CD8-positive, alpha-beta memory T cell (primary cell): Measurements from ENCODE around the gene TRAT1. TPM values are rescaled to one million over a fixed set of nuclear protein-coding genes. Genes with fewer than 3 reads are reported as not detected.

ENCODE experiments used
- CTCF ChIA-PET: fragments of 350-600 bp; sonication (Branson Sonifier 250); formaldehyde crosslinking; loops from one replicate; lab custom pipeline; 2021; ENCODE audit warnings: antibody characterized with exemption; lab: Charles Lee
- POLR2A ChIA-PET: fragments of 350-600 bp; sonication (Branson Sonifier 250); formaldehyde crosslinking; loops from one replicate; lab custom pipeline; 2021; ENCODE audit warnings: antibody characterized with exemption; lab: Charles Lee
- DNase-seq, 5 donors: peaks; one replicate each; pipeline versions ENCODE4 v3.0.0 to v3.0.0-alpha.2; 2020 to 2022; ENCODE audit warnings: mixed read lengths in 1 of 5
- H3K27ac ChIP-seq: one replicate; pipeline ENCODE4 v1.7.0; 2013; ENCODE audit warnings: low read depth, mild to moderate bottlenecking, low read length, moderate library complexity
- H3K27me3 ChIP-seq: 2 replicates; pipeline ENCODE4 v1.7.0; 2013; ENCODE audit warnings: low read length, mild to moderate bottlenecking; ENCODE audit not compliant: insufficient read depth, poor library complexity, severe bottlenecking
- H3K36me3 ChIP-seq: 2 replicates; pipeline ENCODE4 v1.7.0; 2013; ENCODE audit warnings: mild to moderate bottlenecking, low read length, moderate library complexity; ENCODE audit not compliant: insufficient read depth
- H3K4me1 ChIP-seq: 2 replicates; pipeline ENCODE4 v1.7.0; 2013; ENCODE audit warnings: mild to moderate bottlenecking, low read length, moderate library complexity; ENCODE audit not compliant: insufficient read depth
- H3K4me3 ChIP-seq: 2 replicates; pipeline ENCODE4 v1.7.0; 2013; ENCODE audit warnings: mild to moderate bottlenecking, low read length
- H3K9me3 ChIP-seq: 2 replicates; pipeline ENCODE4 v1.7.0; 2013; ENCODE audit warnings: mild to moderate bottlenecking, low read length
- H3K27ac Mint-ChIP-seq, 8 donors: one replicate each; pipeline ENCODE4 v1.8.0; 2020 to 2021; ENCODE audit warnings: mixed read lengths in 8 of 8, mild to moderate bottlenecking in 6 of 8, inconsistent platforms in 3 of 8, moderate library complexity in 3 of 8
- H3K27me3 Mint-ChIP-seq, 2 donors: one replicate each; pipeline ENCODE4 v1.8.0; 2020 to 2021; ENCODE audit warnings: mixed read lengths in 2 of 2, mild to moderate bottlenecking in 1 of 2, moderate library complexity in 1 of 2
- H3K36me3 Mint-ChIP-seq, 3 donors: one replicate each; pipeline ENCODE4 v1.8.0; 2020 to 2021; ENCODE audit warnings: mixed read lengths in 3 of 3, inconsistent platforms in 1 of 3, mild to moderate bottlenecking in 1 of 3
- H3K4me1 Mint-ChIP-seq, 3 donors: one replicate each; pipeline ENCODE4 v1.8.0; 2020 to 2021; ENCODE audit warnings: mixed read lengths in 3 of 3, inconsistent platforms in 1 of 3, mild to moderate bottlenecking in 1 of 3
- H3K4me3 Mint-ChIP-seq, 7 donors: one replicate each; pipeline ENCODE4 v1.8.0; 2020 to 2021; ENCODE audit warnings: mixed read lengths in 7 of 7, mild to moderate bottlenecking in 6 of 7, moderate library complexity in 4 of 7, inconsistent platforms in 2 of 7
- H3K9me3 Mint-ChIP-seq, 5 donors: one replicate each; pipeline ENCODE4 v1.8.0; 2020 to 2022; ENCODE audit warnings: mixed read lengths in 5 of 5, mild to moderate bottlenecking in 3 of 5, moderate library complexity in 2 of 5, inconsistent platforms in 1 of 5
- polyA plus RNA-seq: library from polyadenylated mRNA; unstranded; fragments of 300-500 nt; fragmentation: Illumina TruSeq; gene quantifications from one replicate; pipeline ENCODE4 v1.2.3, GENCODE V29; 2021
- total RNA-seq, 2 experiments: library from RNA; stranded (reverse); gene quantifications; one replicate each; pipeline ENCODE4 v1.2.3, GENCODE V29; 2021

TRAT1 gene
- total and polyA plus RNA-seq, 3 experiments from 2014 or later, result 27.2 to 120 (median 29.1) TPM

- H3K4me1 Mint-ChIP-seq, result peaks cover 36 to 78% (median 65%) of the 10 kb centered on the region in 3 donors
Observed at GRCh38 chr3:108849075-108849474, 26.5 kb downstream of the TRAT1 start.

GRCh38 chr3:108861401-108861800 lies 38.8 kb downstream of the TRAT1 start:
- DNase-seq, result no peak
- H3K27ac Mint-ChIP-seq, result peak overlapping the region in 7 of 8 donors; percentile 51 to 95 (median 91)
- peaks cover 44 to 81% (median 55%) of the 10 kb centered on the region in 3 donors for H3K36me3 Mint-ChIP-seq
- H3K4me1 ChIP-seq, result peaks cover 35% of the 10 kb centered on the region
- H3K4me1 Mint-ChIP-seq, result peaks cover 55 to 70% (median 65%) of the 10 kb centered on the region in 3 donors
- no peaks in the 10 kb centered on the region for H3K27me3 Mint-ChIP-seq
- H3K9me3 Mint-ChIP-seq, result peaks cover 0 to 16% (median 7%) of the 10 kb centered on the region in 5 donors
- no peak overlapping the region for H3K27ac ChIP-seq
- H3K4me3 Mint-ChIP-seq, result no peak overlapping the region
- POLR2A ChIA-PET, result no interaction called here
- H3K27me3 ChIP-seq, result no peaks in the 10 kb centered on the region
- H3K4me3 ChIP-seq, result no peak overlapping the region
- CTCF ChIA-PET, result interaction anchor here (1.1 kb wide), 1 partner anchor 23 kb away, joined by 3 read pairs; no protein-coding TSS in a partner anchor
- peaks cover 7% of the 10 kb centered on the region for H3K9me3 ChIP-seq
- peaks cover 22% of the 10 kb centered on the region for H3K36me3 ChIP-seq

More at GRCh38 chr3:108849075-108849474, 26.5 kb downstream of the TRAT1 start:
- H3K27ac Mint-ChIP-seq, result peak overlapping the region in 4 of 8 donors; percentile 48 to 91 (median 70)
- Histone ChIP-seq H3K4me1 (peaks cover 30% of the 10 kb centered on the region), H3K4me3 (no peak overlapping the region), H3K9me3 (no peaks in the 10 kb centered on the region), H3K27ac (no peak overlapping the region), H3K36me3 (peaks cover 34% of the 10 kb centered on the region), H3K27me3 (no peaks in the 10 kb centered on the region)
- H3K4me3 Mint-ChIP-seq, result no peak overlapping the region
- POLR2A ChIA-PET, result no interaction called here
- CTCF ChIA-PET, result interaction anchor here (1.1 kb wide), 1 partner anchor 11 kb away, joined by 4 read pairs; no protein-coding TSS in a partner anchor
- no peak for DNase-seq
- peaks cover 19 to 77% (median 29%) of the 10 kb centered on the region in 3 donors for H3K36me3 Mint-ChIP-seq
- no peaks in the 10 kb centered on the region for H3K9me3 Mint-ChIP-seq
- peaks cover 0 to 2% of the 10 kb centered on the region in 2 donors for H3K27me3 Mint-ChIP-seq

- peaks cover 47 to 57% (median 56%) of the 10 kb centered on the region in 3 donors for H3K4me1 Mint-ChIP-seq
- H3K9me3 ChIP-seq, result peaks cover 7% of the 10 kb centered on the region
- peak overlapping the region; percentile 39 to 95 (median 90) for H3K27ac Mint-ChIP-seq
- H3K27ac ChIP-seq, result peak overlapping the region; percentile 21
- H3K27me3 Mint-ChIP-seq, result no peaks in the 10 kb centered on the region
- POLR2A ChIA-PET, result interaction anchor here (1.2 kb wide), 1 partner anchor 274 kb away, joined by 4 read pairs; the partner anchor contains the start of genes CIP2A and DZIP3
- peaks cover 37 to 73% (median 56%) of the 10 kb centered on the region in 3 donors for H3K36me3 Mint-ChIP-seq
- peaks cover 0 to 16% (median 7%) of the 10 kb centered on the region in 5 donors for H3K9me3 Mint-ChIP-seq
- peak in 3 of 5 donors; percentile 6 to 55 (median 28) for DNase-seq
- peaks cover 35% of the 10 kb centered on the region for H3K4me1 ChIP-seq
- CTCF ChIA-PET, result interaction anchor here (0.7 to 1.4 kb wide), 2 partner anchors 9 to 10 kb away, joined by 3 to 4 read pairs; no protein-coding TSS in a partner anchor
- H3K36me3 ChIP-seq, result peaks cover 11% of the 10 kb centered on the region
- H3K27me3 ChIP-seq, result no peaks in the 10 kb centered on the region
- H3K4me3 Mint-ChIP-seq, result peak overlapping the region; percentile 12 to 63 (median 52)
- H3K4me3 ChIP-seq, result no peak overlapping the region
Observed at GRCh38 chr3:108862865-108863798, 40.5 kb downstream of the TRAT1 start.

GRCh38 chr3:108863799-108864135 lies 41.2 kb downstream of the TRAT1 start:
- H3K27me3 ChIP-seq, result no peaks in the 10 kb centered on the region
- DNase-seq, result no peak
- Mint-ChIP-seq H3K4me1 (peaks cover 42 to 52% (median 51%) of the 10 kb centered on the region in 3 donors), H3K9me3 (peaks cover 0 to 10% (median 7%) of the 10 kb centered on the region in 5 donors), H3K27ac (peak overlapping the region; percentile 69 to 95 (median 90)), H3K27me3 (no peaks in the 10 kb centered on the region), H3K4me3 (peak overlapping the region in 3 of 7 donors; percentile 20 to 63 (median 48)), H3K36me3 (peaks cover 33 to 68% (median 50%) of the 10 kb centered on the region in 3 donors)
- POLR2A ChIA-PET, result interaction anchor here (1.2 kb wide), 1 partner anchor 274 kb away, joined by 4 read pairs; the partner anchor contains the start of genes CIP2A and DZIP3
- no peak overlapping the region for H3K4me3 ChIP-seq
- H3K4me1 ChIP-seq, result peaks cover 35% of the 10 kb centered on the region
- peak overlapping the region; percentile 21 for H3K27ac ChIP-seq
- CTCF ChIA-PET, result interaction anchor here (0.7 kb wide), 1 partner anchor 10 kb away, joined by 3 read pairs; no protein-coding TSS in a partner anchor
- peaks cover 8% of the 10 kb centered on the region for H3K36me3 ChIP-seq
- peaks cover 7% of the 10 kb centered on the region for H3K9me3 ChIP-seq

GRCh38 chr3:108877901-108878300 lies 55.3 kb downstream of the TRAT1 start:
- no peak for DNase-seq
- Mint-ChIP-seq H3K27ac (no peak overlapping the region), H3K9me3 (peaks cover 0 to 2% (median 0%) of the 10 kb centered on the region in 5 donors), H3K27me3 (no peaks in the 10 kb centered on the region), H3K4me1 (no peaks in the 10 kb centered on the region), H3K4me3 (no peak overlapping the region), H3K36me3 (peaks cover 0 to 19% (median 8%) of the 10 kb centered on the region in 3 donors)
- Histone ChIP-seq H3K27me3 (no peaks in the 10 kb centered on the region), H3K4me3 (no peak overlapping the region), H3K36me3 (no peaks in the 10 kb centered on the region), H3K4me1 (no peaks in the 10 kb centered on the region), H3K27ac (no peak overlapping the region), H3K9me3 (no peaks in the 10 kb centered on the region)
- CTCF ChIA-PET, result no interaction called here
- POLR2A ChIA-PET, result no interaction called here

- no peak overlapping the region for H3K4me3 Mint-ChIP-seq
- H3K9me3 Mint-ChIP-seq, result peaks cover 0 to 2% (median 0%) of the 10 kb centered on the region in 5 donors
- no peak for DNase-seq
- POLR2A ChIA-PET, result no interaction called here
- peaks cover 9 to 14% (median 13%) of the 10 kb centered on the region in 3 donors for H3K4me1 Mint-ChIP-seq
- Histone ChIP-seq H3K27me3 (no peaks in the 10 kb centered on the region), H3K9me3 (no peaks in the 10 kb centered on the region), H3K4me1 (peaks cover 3% of the 10 kb centered on the region), H3K36me3 (no peaks in the 10 kb centered on the region), H3K27ac (no peak overlapping the region), H3K4me3 (no peak overlapping the region)
- no peak overlapping the region for H3K27ac Mint-ChIP-seq
- no peaks in the 10 kb centered on the region for H3K27me3 Mint-ChIP-seq
- CTCF ChIA-PET, result no interaction called here
- peaks cover 0 to 19% (median 6%) of the 10 kb centered on the region in 3 donors for H3K36me3 Mint-ChIP-seq
Observed at GRCh38 chr3:108879915-108880314, 57.3 kb downstream of the TRAT1 start.

GRCh38 chr3:108882762-108883161 lies 60.2 kb downstream of the TRAT1 start:
- Histone ChIP-seq H3K27me3 (no peaks in the 10 kb centered on the region), H3K4me1 (peaks cover 3% of the 10 kb centered on the region), H3K27ac (no peak overlapping the region), H3K4me3 (no peak overlapping the region), H3K9me3 (no peaks in the 10 kb centered on the region), H3K36me3 (no peaks in the 10 kb centered on the region)
- Mint-ChIP-seq H3K4me1 (peaks cover 9 to 14% (median 13%) of the 10 kb centered on the region in 3 donors), H3K9me3 (peaks cover 0 to 2% (median 0%) of the 10 kb centered on the region in 5 donors), H3K27me3 (no peaks in the 10 kb centered on the region), H3K27ac (no peak overlapping the region), H3K36me3 (peaks cover 0 to 23% (median 4%) of the 10 kb centered on the region in 3 donors), H3K4me3 (no peak overlapping the region)
- ChIA-PET POLR2A (no interaction called here), CTCF (no interaction called here)
- DNase-seq, result no peak
